Heart left ventricle (tissue), 13 donors: Measurements from ENCODE around the gene GRHL1.

ENCODE experiments used
- CTCF ChIP-seq, 12 donors: fragments of 200-600 bp; sonication (generic) in 4 of 12; IDR thresholded peaks; one replicate each; pipeline versions ENCODE4 v1.5.0 to v1.8.0; 2018 to 2022; ENCODE audit warnings: antibody characterized with exemption in 12 of 12, mild to moderate bottlenecking in 5 of 12
- POLR2A ChIP-seq, 2 donors: fragments of 450-650 bp; IDR thresholded peaks; one replicate each; pipeline ENCODE4 v1.6.1; 2017; ENCODE audit warnings: antibody characterized with exemption in 2 of 2, mild to moderate bottlenecking in 2 of 2, moderate library complexity in 2 of 2
- donor health status: ischemic (EF 13 %, LVEDD 7.1; RV severe dilation, severe dysfunction).
- donor health status: DM: no; HTN: yes; CAD: no.
- donor health status: DM: no; HTN: no; CAD: no.
- donor health status: ischemic (EF 25% LVEDD 6.9; RV normal size, moderate dysfunction).
- donor health status: ischemic (EF 25% LVEDD 5.7; RV mildly dilated, moderate dysfunction).
- donor health status: ischemic (EF 35%, LVEDD 5.7; RV mildly dilated, moderate dysfunction).
- donor health status: nonischemic (EF 11% LVEDD 7.7; RV severe dilation, severe dysfunction).
- donor health status: DM: yes; HTN: yes; CAD: no.
- donor health status: PGD.
- donor health status: ischemic (EF 29% LVEDD 5.4; RV normal size, mild dysfunction).
- donor health status: nonischemic (EF 23%, LVEDD 6.1; RV moderate dilation, normal function).

- TF ChIP-seq POLR2A (IDR thresholded peaks at IDR 0.05) (no peak), CTCF (IDR thresholded peaks at IDR 0.05) (no peak)
Observed at GRCh38 chr2:9954136-9954535, 2.6 kb downstream of the GRHL1 start.
